Mesothelial cell of epicardium (in vitro differentiated cells): ENCODE results near the gene CRYBG3. TPM values are rescaled to one million over a fixed set of nuclear protein-coding genes. Genes with fewer than 3 reads are reported as not detected.
A peak's percentile ranks its signal among the peaks of the same experiment; 100 is the strongest.

Experiments
- DNase-seq, 2 experiments: peaks; one replicate each; pipeline ENCODE4 v3.0.0; 2021; ENCODE audit warnings: low spot score in 2 of 2; ENCODE audit not compliant: unreplicated experiment in 2 of 2
- H3K27ac Mint-ChIP-seq: 2 replicates; pipeline ENCODE4 v1.8.0; 2021; ENCODE audit warnings: mixed read lengths
- H3K27me3 Mint-ChIP-seq: 2 replicates; pipeline ENCODE4 v1.8.0; 2021; ENCODE audit warnings: low read depth, mixed read lengths
- H3K36me3 Mint-ChIP-seq: 2 replicates; pipeline ENCODE4 v1.8.0; 2021; ENCODE audit warnings: mixed read lengths
- H3K4me1 Mint-ChIP-seq: 2 replicates; pipeline ENCODE4 v1.8.0; 2021; ENCODE audit warnings: mixed read lengths
- H3K4me3 Mint-ChIP-seq: 2 replicates; pipeline ENCODE4 v1.8.0; 2021; ENCODE audit warnings: mild to moderate bottlenecking, moderate library complexity, mixed read lengths
- H3K9me3 Mint-ChIP-seq: 2 replicates; pipeline ENCODE4 v1.8.0; 2021; ENCODE audit warnings: mixed read lengths
- CTCF ChIP-seq: fragments of 200-600 bp; sonication (generic); IDR thresholded peaks from one replicate; pipeline ENCODE4 v1.5.0; 2021; ENCODE audit warnings: antibody characterized with exemption; ENCODE audit not compliant: unreplicated experiment
- total RNA-seq: library from RNA; stranded (reverse); gene quantifications from 3 replicates; pipeline ENCODE4 v1.2.1, GENCODE V29; 2021

CRYBG3 gene
- total RNA-seq, 1 donor from 2014 or later: 6.8 TPM

- Mint-ChIP-seq H3K9me3 (no peaks in the 10 kb centered on the region), H3K4me3 (peak overlapping the region; percentile 97), H3K27ac (peak overlapping the region; percentile 59), H3K4me1 (peaks cover 15% of the 10 kb centered on the region), H3K27me3 (peaks cover 66% of the 10 kb centered on the region), H3K36me3 (no peaks in the 10 kb centered on the region)
- peak in 1 of 2 experiments; percentile 19 for DNase-seq
- TF ChIP-seq CTCF: no peak
Measured at GRCh38 chr3:97821287-97821773, 481 bp upstream of the CRYBG3 start.

DNA sequence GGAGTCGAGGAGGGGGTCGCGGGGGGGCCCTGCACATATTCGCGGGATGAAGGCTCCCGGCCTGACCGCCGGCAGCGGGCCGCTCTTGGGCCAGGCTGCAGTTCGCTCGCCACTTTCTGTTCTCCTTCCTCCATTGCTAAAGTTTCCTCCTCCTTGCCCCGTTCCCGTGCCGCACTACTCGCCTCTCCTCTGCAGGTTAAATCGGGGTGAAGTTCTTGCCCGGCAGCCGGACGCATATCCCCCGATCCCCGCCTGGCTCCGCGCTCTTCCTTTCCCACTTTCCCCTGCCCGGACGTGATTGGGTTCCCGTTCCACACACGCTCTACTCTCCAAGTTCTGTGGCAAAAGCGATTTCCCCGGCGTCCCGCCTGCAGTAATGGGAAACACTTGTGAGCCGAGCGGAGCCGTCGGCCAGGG, 556 bp downstream of the CRYBG3 start:
- Mint-ChIP-seq H3K9me3 (no peaks in the 10 kb centered on the region), H3K27me3 (peaks cover 67% of the 10 kb centered on the region), H3K36me3 (no peaks in the 10 kb centered on the region), H3K27ac (peak overlapping the region; percentile 92), H3K4me1 (peaks cover 15% of the 10 kb centered on the region), H3K4me3 (peak overlapping the region; percentile 97)
- TF ChIP-seq CTCF: no peak
- DNase-seq: peak; percentile 23 to 52

- Mint-ChIP-seq H3K36me3 (no peaks in the 10 kb centered on the region), H3K4me1 (peaks cover 15% of the 10 kb centered on the region), H3K9me3 (no peaks in the 10 kb centered on the region), H3K27ac (no peak overlapping the region), H3K4me3 (peak overlapping the region; percentile 97), H3K27me3 (peaks cover 61% of the 10 kb centered on the region)
- no peak for DNase-seq
- no peak for TF ChIP-seq CTCF
Measured at GRCh38 chr3:97823046-97824004, 1.5 kb downstream of the CRYBG3 start.

DNA sequence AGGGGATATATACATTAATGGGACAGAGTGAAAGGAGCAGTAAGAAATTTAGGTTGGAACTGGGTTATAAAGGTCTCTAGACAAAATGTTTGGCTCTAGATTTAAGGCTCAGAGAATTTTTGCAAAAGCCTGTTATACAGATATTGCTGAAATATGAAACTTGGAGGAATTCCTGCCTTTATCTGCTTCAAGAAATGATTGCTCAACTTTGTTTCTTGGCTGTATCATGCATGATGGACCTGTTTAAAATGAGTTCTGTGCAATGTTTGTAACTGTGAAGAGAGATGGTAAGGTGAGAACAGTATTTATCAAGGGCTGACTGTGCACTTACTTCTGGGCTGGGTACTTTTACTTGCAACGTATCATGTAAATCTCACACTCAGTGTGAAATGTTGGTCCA, 3.3 kb downstream of the CRYBG3 start:
- no peak overlapping the region for H3K4me3 Mint-ChIP-seq
- H3K27me3 Mint-ChIP-seq: peaks cover 50% of the 10 kb centered on the region
- DNase-seq: no peak
- H3K4me1 Mint-ChIP-seq: peaks cover 15% of the 10 kb centered on the region
- no peaks in the 10 kb centered on the region for H3K9me3 Mint-ChIP-seq
- H3K36me3 Mint-ChIP-seq: no peaks in the 10 kb centered on the region
- H3K27ac Mint-ChIP-seq: no peak overlapping the region
- no peak for TF ChIP-seq CTCF

DNA sequence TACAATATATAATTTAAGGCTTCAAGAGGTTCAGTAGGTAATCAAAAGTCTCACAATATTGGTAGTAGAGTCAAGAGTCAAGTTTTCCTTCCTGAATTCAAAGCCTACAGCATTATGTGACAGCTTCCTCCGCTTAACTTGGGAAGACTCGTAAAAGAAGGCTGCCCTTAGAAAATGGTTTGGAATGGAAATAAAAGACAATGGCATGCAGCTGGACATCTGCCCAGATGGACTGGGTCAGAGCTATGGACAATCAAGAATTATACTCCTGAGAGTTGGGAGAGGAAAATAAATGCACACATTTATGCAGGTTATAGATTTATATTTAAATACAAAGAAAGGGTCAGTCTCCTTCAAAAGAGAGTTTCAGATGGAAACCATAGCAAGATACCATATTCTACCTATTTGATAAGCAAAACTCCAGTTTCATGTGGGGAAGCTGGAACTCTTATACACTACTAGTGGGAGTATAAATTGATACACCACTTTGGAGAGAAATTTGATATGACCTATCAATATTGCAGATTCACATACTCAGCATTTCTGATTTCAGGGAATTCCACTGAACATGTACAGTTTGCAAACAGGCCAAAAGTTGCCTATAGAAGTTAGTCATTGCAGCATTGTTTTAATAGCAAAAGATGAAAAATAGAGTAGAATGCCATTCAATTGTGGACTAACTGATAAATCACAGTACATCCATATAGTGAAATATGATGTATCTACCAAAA, 6.1 kb downstream of the CRYBG3 start:
- Mint-ChIP-seq H3K36me3 (peaks cover 5% of the 10 kb centered on the region), H3K27me3 (peaks cover 30% of the 10 kb centered on the region), H3K9me3 (peaks cover 6% of the 10 kb centered on the region), H3K4me1 (peaks cover 11% of the 10 kb centered on the region), H3K27ac (no peak overlapping the region), H3K4me3 (no peak overlapping the region)
- no peak for TF ChIP-seq CTCF
- no peak for DNase-seq
